ENCODE results near the gene SORCS2. TPM values are rescaled to one million over a fixed set of nuclear protein-coding genes. Genes with fewer than 3 reads are reported as not detected.

Gene SORCS2
- total RNA-seq, 1 donor from 2014 or later, result 13.4 TPM

GRCh38 chr4:7470522-7471128 lies 278.3 kb downstream of the SORCS2 start:
- DNase-seq (ENCODE audit: extremely low spot score, unreplicated experiment), result no peak
- no peaks in the 10 kb centered on the region for H3K36me3 Mint-ChIP-seq
- H3K4me3 Mint-ChIP-seq, result no peak overlapping the region
- H3K27me3 Mint-ChIP-seq, result peaks cover 5% of the 10 kb centered on the region
- peaks cover 15% of the 10 kb centered on the region for H3K4me1 Mint-ChIP-seq (ENCODE audit: unreplicated experiment)
- no peaks in the 10 kb centered on the region for H3K9me3 Mint-ChIP-seq
- no peak for TF ChIP-seq CTCF (conservative IDR thresholded peaks at IDR 0.05)
- H3K27ac Mint-ChIP-seq, result no peak overlapping the region

- no peak overlapping the region for H3K4me3 Mint-ChIP-seq
- no peak for DNase-seq (ENCODE audit: extremely low spot score, unreplicated experiment)
- peaks cover 26% of the 10 kb centered on the region for H3K4me1 Mint-ChIP-seq (ENCODE audit: unreplicated experiment)
- no peaks in the 10 kb centered on the region for H3K36me3 Mint-ChIP-seq
- peak; percentile 57 for TF ChIP-seq CTCF (conservative IDR thresholded peaks at IDR 0.05)
- peaks cover 5% of the 10 kb centered on the region for H3K27me3 Mint-ChIP-seq
- H3K27ac Mint-ChIP-seq, result no peak overlapping the region
- H3K9me3 Mint-ChIP-seq, result no peaks in the 10 kb centered on the region
Measured at GRCh38 chr4:7472442-7473013, 280.2 kb downstream of the SORCS2 start.

- Mint-ChIP-seq H3K27me3 (peaks cover 5% of the 10 kb centered on the region), H3K9me3 (no peaks in the 10 kb centered on the region), H3K4me1 (ENCODE audit: unreplicated experiment) (peaks cover 26% of the 10 kb centered on the region), H3K36me3 (no peaks in the 10 kb centered on the region), H3K27ac (no peak overlapping the region), H3K4me3 (no peak overlapping the region)
- no peak for DNase-seq (ENCODE audit: extremely low spot score, unreplicated experiment)
- no peak for TF ChIP-seq CTCF (conservative IDR thresholded peaks at IDR 0.05)
Measured at GRCh38 chr4:7473081-7473480, 280.7 kb downstream of the SORCS2 start.

GRCh38 chr4:7474320-7474719 lies 282.0 kb downstream of the SORCS2 start:
- DNase-seq (ENCODE audit: extremely low spot score, unreplicated experiment), result no peak
- Mint-ChIP-seq H3K36me3 (no peaks in the 10 kb centered on the region), H3K9me3 (no peaks in the 10 kb centered on the region), H3K4me1 (ENCODE audit: unreplicated experiment) (peaks cover 30% of the 10 kb centered on the region), H3K4me3 (no peak overlapping the region), H3K27ac (no peak overlapping the region), H3K27me3 (peaks cover 5% of the 10 kb centered on the region)
- no peak for TF ChIP-seq CTCF (conservative IDR thresholded peaks at IDR 0.05)

GRCh38 chr4:7475207-7475606 lies 282.9 kb downstream of the SORCS2 start:
- no peak for TF ChIP-seq CTCF (conservative IDR thresholded peaks at IDR 0.05)
- DNase-seq (ENCODE audit: extremely low spot score, unreplicated experiment), result no peak
- H3K27me3 Mint-ChIP-seq, result peaks cover 5% of the 10 kb centered on the region
- no peaks in the 10 kb centered on the region for H3K9me3 Mint-ChIP-seq
- no peak overlapping the region for H3K4me3 Mint-ChIP-seq
- peak overlapping the region; percentile 31 for H3K27ac Mint-ChIP-seq
- no peaks in the 10 kb centered on the region for H3K36me3 Mint-ChIP-seq
- H3K4me1 Mint-ChIP-seq (ENCODE audit: unreplicated experiment), result peaks cover 30% of the 10 kb centered on the region
